NCI-H1417 (cell line): ENCODE results near the gene RAB3A.
"Not testable (repeated sequence)": the region's sequence is repeated elsewhere in the genome, so short reads cannot be mapped to it uniquely, and the experiment has no call there.

ENCODE experiments used
- DNase-seq, 3 experiments: peaks; one replicate each; lab custom pipeline; 2025; lab: John Stamatoyannopoulos, UW

RAB3A gene

GRCh38 chr19:18168673-18169381 is 35.0 kb downstream of the RAB3A start:
- DNase-seq = no peak

DNA sequence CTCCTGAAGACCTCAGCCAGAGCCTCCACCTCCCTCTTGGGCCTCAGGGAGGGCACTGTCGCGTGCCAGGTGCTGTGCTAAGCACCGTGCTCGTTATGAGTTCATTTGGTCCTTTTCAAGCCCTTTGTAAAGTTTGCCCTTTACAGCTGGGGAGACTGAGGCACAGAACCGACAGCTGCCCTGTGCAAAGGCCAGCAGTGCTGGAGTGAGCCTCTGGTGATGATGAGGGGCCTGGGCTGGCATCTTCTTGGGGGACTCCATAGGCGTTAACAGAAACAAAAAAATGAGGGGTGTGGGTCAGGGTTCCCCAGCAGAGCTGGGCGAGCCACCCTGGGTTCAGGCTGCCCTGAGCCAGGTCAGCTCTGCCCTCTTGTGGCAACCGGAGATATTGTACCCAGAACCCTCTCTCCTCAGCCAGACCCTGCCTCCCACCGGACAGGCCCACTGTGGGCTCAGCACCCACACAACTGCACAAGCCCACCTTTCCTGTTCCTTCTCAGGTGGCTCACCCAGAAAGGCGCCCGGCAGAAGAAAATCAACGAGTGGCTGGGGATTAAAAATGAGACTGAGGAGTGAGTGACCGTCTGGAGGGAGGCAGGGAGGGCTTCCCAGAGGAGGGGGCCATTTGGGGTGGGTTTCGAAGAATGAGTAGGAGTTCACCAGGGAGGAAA is 35.7 kb downstream of the RAB3A start:
- DNase-seq = peak in 2 of 3 experiments; percentile 20 to 22

GRCh38 chr19:18167011-18167410 is 36.8 kb downstream of the RAB3A start:
- no peak for DNase-seq

- DNase-seq = no peak
Observed at GRCh38 chr19:18165794-18166544, 37.9 kb downstream of the RAB3A start.

DNA sequence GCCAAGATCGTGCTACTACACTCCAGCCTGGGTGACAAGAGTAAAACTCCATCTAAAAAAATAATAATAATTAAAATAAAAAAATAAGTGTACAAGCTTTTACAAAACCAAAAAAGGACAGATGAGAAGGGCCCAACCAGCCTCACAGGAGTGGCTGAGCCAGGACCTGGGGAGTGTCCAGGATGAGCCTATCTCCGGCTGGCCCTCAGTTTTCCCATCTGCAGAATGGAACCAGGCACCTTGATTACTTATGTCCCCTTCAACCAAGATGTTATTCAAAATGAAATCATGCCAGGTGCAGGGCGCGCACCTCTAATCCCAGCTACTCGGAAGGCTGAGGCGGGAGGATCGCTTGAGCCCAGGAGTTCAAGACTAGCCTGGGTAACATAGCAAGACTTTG is 39.8 kb downstream of the RAB3A start:
- DNase-seq = no peak

- DNase-seq = no peak
Observed at GRCh38 chr19:18161636-18162002, 42.2 kb downstream of the RAB3A start.

DNA sequence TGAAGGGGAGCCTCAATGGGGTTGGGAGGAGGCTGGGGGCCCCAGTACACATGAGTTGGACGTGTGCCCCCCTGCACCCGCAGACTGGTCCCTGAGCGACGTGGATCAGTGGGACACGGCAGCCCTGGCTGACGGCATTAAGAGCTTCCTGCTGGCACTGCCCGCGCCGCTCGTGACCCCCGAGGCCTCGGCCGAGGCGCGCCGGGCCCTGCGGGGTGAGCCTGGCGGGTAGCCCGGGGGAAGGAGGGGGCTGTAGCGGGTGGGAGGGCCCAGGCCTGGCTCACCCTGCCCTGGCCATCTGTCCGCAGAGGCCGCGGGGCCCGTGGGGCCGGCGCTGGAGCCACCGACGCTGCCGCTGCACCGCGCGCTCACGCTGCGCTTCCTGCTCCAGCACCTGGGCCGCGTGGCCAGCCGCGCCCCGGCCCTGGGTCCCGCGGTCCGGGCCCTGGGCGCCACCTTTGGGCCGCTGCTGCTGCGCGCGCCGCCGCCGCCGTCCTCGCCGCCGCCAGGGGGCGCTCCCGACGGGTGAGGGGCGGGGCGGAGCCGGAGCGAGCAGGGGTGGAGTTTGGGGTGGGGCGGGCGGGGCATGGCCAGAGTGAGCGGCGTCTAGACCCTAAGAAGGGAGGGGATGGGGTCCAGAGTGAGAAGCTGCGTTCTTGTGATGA is 42.7 kb downstream of the RAB3A start:
- DNase-seq = peak; percentile 20 to 53 (median 52)

GRCh38 chr19:18160493-18160970 is 43.3 kb downstream of the RAB3A start:
- no peak for DNase-seq

GRCh38 chr19:18159810-18160209 is 44.0 kb downstream of the RAB3A start:
- no peak for DNase-seq

DNA sequence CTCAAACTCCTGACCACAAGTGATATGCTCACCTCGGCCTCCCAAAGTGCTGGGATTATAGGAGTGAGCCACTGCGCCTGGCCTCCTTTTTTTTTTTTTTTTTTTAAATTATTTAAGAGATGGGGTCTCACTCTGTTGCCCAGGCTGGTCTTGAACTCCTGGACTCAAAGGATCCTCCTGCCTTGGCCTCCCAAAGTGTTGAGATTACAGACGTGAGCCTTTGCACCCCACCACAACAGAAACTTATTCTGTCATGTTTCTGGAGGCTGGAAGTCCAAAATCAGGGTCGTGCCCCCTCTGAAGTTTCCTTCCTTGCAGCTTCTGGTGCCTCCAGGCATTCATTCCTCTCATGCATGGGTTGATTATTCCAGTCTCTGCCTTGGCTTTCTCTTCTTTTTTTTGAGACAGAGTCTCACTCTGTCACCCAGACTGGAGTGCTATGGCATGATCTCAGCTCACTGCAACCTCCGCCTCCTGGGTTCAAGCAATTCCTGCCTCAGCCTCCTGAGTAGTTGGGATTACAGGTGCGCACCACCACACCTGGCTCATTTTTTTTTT is 44.7 kb downstream of the RAB3A start:
- DNase-seq = not testable (repeated sequence)

- DNase-seq = no peak
Observed at GRCh38 chr19:18158467-18158866, 45.4 kb downstream of the RAB3A start.

DNA sequence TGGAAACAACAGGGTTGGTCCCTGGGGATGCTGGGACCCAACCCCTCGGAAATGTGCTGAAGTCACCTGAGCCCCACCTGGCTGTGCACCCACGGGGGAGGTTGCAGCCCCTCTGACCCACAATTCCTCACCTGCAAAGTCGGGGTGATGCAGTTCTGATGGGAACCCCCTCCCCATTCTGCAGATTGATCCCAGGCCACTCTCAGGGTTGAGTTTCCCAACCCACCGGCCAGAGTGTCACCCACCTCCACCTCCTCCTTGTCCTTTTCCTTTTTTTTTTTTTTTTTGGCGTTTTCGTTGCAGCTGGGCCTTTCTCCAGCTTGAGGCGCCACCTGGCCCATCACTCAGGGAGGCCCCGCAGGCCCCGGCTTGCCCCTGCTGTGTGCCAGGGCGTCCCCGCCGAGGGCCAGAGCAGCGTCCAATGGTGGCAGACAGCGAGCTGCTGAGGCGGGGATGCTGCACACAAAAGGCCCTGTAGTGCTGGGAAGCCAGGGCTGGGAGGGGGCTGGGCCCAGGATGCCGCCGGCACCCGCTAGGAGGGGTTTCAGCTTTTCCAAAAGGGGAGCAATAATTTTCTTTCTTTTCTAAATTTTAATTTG is 46.3 kb downstream of the RAB3A start:
- DNase-seq = peak; percentile 8 to 96 (median 87)

GRCh38 chr19:18156841-18157464 is 46.9 kb downstream of the RAB3A start:
- peak; percentile 12 to 91 (median 83) for DNase-seq

- DNase-seq = no peak
Observed at GRCh38 chr19:18156268-18156667, 47.6 kb downstream of the RAB3A start.

- DNase-seq = no peak
Observed at GRCh38 chr19:18155095-18156087, 48.5 kb downstream of the RAB3A start.

GRCh38 chr19:18153556-18154134 is 50.2 kb downstream of the RAB3A start:
- DNase-seq = peak in 2 of 3 experiments; percentile 31 to 44

- DNase-seq = peak; percentile 98 to 99 (median 98)
Observed at GRCh38 chr19:18152817-18153555, 50.9 kb downstream of the RAB3A start, which contains the start of gene PIK3R2. TSS of gene PIK3R2 (plus strand) at chr19:18153163. CDS start at chr19:18155880, 2,717 bp downstream.

DNA sequence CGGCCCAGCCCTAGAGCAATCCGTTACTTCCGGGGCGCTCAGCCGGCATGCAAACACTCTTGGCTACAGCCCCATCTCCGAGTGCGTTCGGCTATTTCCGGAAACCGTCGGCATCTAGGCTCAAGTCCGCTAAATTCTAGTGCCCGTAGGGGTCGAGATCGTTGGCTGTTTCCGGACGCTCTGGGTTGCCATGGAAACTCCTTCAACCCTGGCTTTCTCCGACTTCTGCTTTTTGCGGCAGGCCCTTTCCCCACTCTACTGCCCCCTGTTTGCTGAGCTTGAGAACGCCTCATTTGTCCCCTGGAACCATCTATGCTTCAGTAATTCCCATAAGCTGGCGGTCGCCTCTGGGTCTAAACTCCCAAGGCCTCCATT is 51.4 kb downstream of the RAB3A start:
- DNase-seq = peak; percentile 92 to 98 (median 95)
